ENCODE data around the gene ANKRD52. TPM values are rescaled to one million over a fixed set of nuclear protein-coding genes. Genes with fewer than 3 reads are reported as not detected.

The ANKRD52 gene
- total and polyA plus RNA-seq, 9 of the 15 experiments (the other 6 are each of a cell fraction or from before 2014, with no cell fraction given) = 0.52 to 46.8 (median 7.9) TPM

GRCh38 chr12:56266693-56267442 lies 8.7 kb upstream of the ANKRD52 start, which contains the start of gene COQ10A (continued):
- TF ChIP-seq ZNF318 (IDR thresholded peaks at IDR 0.05; ENCODE audit: borderline replicate concordance in 1 of 2, low read depth in 1 of 2) (no peak), TCF15 (CRISPR knock-in tag; IDR thresholded peaks at IDR 0.05) (no peak), EP400 (IDR thresholded peaks at IDR 0.05) (peak; percentile 86), CREB1 (IDR thresholded peaks at IDR 0.05) (peak; percentile 67; the same call in 1 of the 2 replicates), CREB1 (CRISPR knock-in tag; IDR thresholded peaks at IDR 0.05) (peak; percentile 91), ATF6 (CRISPR knock-in tag; IDR thresholded peaks at IDR 0.05) (no peak), ZNF232 (CRISPR knock-in tag; IDR thresholded peaks at IDR 0.05) (no peak), NCOA2 (IDR thresholded peaks at IDR 0.05; ENCODE audit: partially characterized antibody in 2 of 2) (no peak), SREBF1 (IDR thresholded peaks at IDR 0.05; ENCODE audit: borderline replicate concordance, low read depth, low read length) (no peak), SMC3 (conservative IDR thresholded peaks at IDR 0.05; ENCODE audit: insufficient read depth, low read depth, low read length) (peak; percentile 24; the same call in 1 of the 2 replicates), POLR3A (IDR thresholded peaks at IDR 0.05; ENCODE audit: borderline replicate concordance, extremely low read depth, insufficient read depth, insufficient read length) (no peak), CSDE1 (IDR thresholded peaks at IDR 0.05) (no peak), ESRRB (CRISPR knock-in tag; IDR thresholded peaks at IDR 0.05; ENCODE audit: borderline replicate concordance) (no peak), ATF4 (CRISPR knock-in tag; IDR thresholded peaks at IDR 0.05) (peak; percentile 44; the same call in 1 of the 2 replicates), EHMT2 (IDR thresholded peaks at IDR 0.05) (no peak)

Data from K562 (cell line).